NCI-H1694 (cell line): Measurements from ENCODE around the gene ZNF337.
"Not testable (repeated sequence)": the region's sequence is repeated elsewhere in the genome, so short reads cannot be mapped to it uniquely, and the experiment has no call there.

Source experiments
- DNase-seq: peaks from one replicate; lab custom pipeline; 2025; lab: John Stamatoyannopoulos, UW

Gene ZNF337

GRCh38 chr20:25696371-25697131, at the start of gene ZNF337:
TSS of gene ZNF337 (minus strand) at chr20:25696853. CDS start at chr20:25686417, 10,436 bp downstream.
- peak; percentile 89 for DNase-seq

- DNase-seq: no peak
Measured at GRCh38 chr20:25745738-25746137, 49.1 kb upstream of the ZNF337 start.

GRCh38 chr20:25745100-25745499, 48.4 kb upstream of the ZNF337 start:
- DNase-seq: no peak

GRCh38 chr20:25744261-25744660, 47.6 kb upstream of the ZNF337 start:
- no peak for DNase-seq

- no peak for DNase-seq
Measured at GRCh38 chr20:25741088-25741487, 44.4 kb upstream of the ZNF337 start.

- DNase-seq: no peak
Measured at GRCh38 chr20:25739615-25740320, 43.1 kb upstream of the ZNF337 start.

- DNase-seq: no peak
Measured at GRCh38 chr20:25738198-25738597, 41.5 kb upstream of the ZNF337 start.

- DNase-seq: no peak
Measured at GRCh38 chr20:25733903-25734302, 37.2 kb upstream of the ZNF337 start.

GRCh38 chr20:25730862-25731261, 34.2 kb upstream of the ZNF337 start:
- no peak for DNase-seq

- DNase-seq: no peak
Measured at GRCh38 chr20:25726357-25726756, 29.7 kb upstream of the ZNF337 start.

GRCh38 chr20:25725639-25726038, 29.0 kb upstream of the ZNF337 start:
- DNase-seq: no peak

GRCh38 chr20:25723975-25724374, 27.3 kb upstream of the ZNF337 start:
- no peak for DNase-seq

GRCh38 chr20:25720285-25720684, 23.6 kb upstream of the ZNF337 start:
- no peak for DNase-seq

- DNase-seq: not testable (repeated sequence)
Measured at GRCh38 chr20:25718896-25719809, 22.5 kb upstream of the ZNF337 start.

- no peak for DNase-seq
Measured at GRCh38 chr20:25707695-25708094, 11.0 kb upstream of the ZNF337 start.

- DNase-seq: no peak
Measured at GRCh38 chr20:25706793-25707192, 10.1 kb upstream of the ZNF337 start.

- no peak for DNase-seq
Measured at GRCh38 chr20:25705830-25706351, 9.2 kb upstream of the ZNF337 start.

GRCh38 chr20:25704303-25704702, 7.7 kb upstream of the ZNF337 start:
- not testable (repeated sequence) for DNase-seq

GRCh38 chr20:25700835-25701234, 4.2 kb upstream of the ZNF337 start:
- not testable (repeated sequence) for DNase-seq

GRCh38 chr20:25699914-25700313, 3.3 kb upstream of the ZNF337 start:
- no peak for DNase-seq

- DNase-seq: no peak
Measured at GRCh38 chr20:25697132-25697446, 436 bp upstream of the ZNF337 start.
